Dermis blood vessel endothelial cell (primary cell): ENCODE data around the gene CDHR1. TPM values are rescaled to one million over a fixed set of nuclear protein-coding genes. Genes with fewer than 3 reads are reported as not detected.
"Not testable (repeated sequence)": the region's sequence is repeated elsewhere in the genome, so short reads cannot be mapped to it uniquely, and the experiment has no call there.

Experiments used
- DNase-seq: peaks from one replicate; pipeline ENCODE4 v3.0.0; 2010
- total RNA-seq: library from RNA; depleted of rRNA; stranded (reverse); fragments of >200 nt; gene quantifications from 2 replicates; pipeline ENCODE4 v1.2.3, GENCODE V29; 2014

The CDHR1 gene
- total RNA-seq, result 0.68 and 2.3 TPM in 2 replicates

DNA sequence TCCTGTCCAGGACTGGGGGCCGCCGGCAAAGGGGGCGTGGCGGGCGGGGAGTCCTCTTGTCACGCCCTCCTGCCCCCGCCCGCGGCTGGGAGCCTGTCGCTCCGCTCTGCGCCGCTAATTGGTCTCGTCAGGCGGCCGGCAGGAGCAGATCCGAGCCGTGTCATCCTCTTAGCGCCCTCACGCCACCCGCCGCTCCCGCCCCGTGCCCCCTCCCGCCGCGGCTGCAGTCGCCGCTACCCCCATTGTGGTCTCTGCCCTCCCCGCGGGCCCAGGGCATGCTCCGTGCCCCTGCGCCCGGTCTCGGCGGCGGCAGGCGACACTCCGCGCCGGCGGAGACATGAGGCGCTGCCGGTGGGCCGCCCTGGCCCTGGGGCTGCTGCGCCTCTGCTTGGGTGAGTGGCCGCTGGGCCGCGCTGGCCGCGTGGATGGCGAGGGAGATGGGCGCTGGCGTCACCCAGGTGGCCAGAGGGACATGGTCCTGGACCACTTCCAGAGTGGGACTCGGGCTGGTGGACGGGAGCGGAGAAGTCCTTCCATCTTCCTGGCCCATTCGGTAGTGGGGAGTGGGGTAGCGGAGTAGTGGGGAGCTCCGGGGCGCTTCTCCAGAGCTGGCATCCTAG, at the start of gene CDHR1:
CDHR1 (plus strand) TSS at position 114 of the 620 bp plus-strand sequence; CDS start at position 338, 224 bp downstream.
- DNase-seq, result peak; percentile 7

- DNase-seq, result no peak
Observed at GRCh38 chr10:84147347-84147746, 47.0 kb upstream of the CDHR1 start.

DNA sequence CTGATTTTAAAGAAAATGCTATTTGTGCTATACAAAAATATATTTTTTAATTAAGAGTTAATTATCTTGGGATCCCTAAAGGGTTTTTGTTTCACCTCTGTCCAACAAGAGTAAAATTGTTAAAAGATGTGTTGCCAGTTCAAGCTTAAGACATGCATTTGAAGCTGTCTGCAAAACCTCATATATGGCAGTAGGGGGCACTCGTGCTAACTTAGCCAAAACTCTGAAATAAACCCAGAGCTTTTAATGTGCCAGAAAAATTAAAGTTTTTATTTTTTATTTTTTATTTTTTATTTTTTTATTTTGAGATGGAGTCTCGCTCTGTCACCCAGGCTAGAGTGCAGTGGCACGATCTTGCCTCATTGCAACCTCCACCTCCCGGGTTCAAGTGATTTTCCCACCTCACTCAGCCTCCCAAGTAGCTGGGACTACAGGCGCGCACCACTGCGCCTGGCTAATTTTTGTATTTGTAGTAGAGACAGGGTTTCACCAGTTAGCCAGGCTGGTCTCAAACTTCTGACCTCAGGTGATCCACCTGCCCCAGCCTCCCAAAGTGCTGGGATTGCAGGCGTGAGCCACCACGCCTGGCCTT, 46.2 kb upstream of the CDHR1 start:
- peak; percentile 68 for DNase-seq

- no peak for DNase-seq
Observed at GRCh38 chr10:84149854-84150253, 44.5 kb upstream of the CDHR1 start.

DNA sequence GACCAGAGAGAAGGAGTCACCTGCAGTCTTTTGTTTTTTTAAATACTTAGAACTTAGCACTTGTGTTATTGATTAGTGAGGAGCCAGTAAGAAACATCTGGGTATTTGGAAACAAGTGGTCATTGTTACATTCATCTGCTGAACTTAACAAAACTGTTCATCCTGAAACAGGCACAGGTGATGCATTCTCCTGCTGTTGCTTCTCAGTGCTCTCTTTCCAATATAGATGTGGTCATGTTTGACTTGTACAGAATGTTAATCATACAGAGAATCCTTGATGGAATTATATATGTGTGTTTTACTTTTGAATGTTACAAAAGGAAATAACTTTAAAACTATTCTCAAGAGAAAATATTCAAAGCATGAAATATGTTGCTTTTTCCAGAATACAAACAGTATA, 41.6 kb upstream of the CDHR1 start:
- no peak for DNase-seq

- no peak for DNase-seq
Observed at GRCh38 chr10:84155521-84155920, 38.8 kb upstream of the CDHR1 start.

DNA sequence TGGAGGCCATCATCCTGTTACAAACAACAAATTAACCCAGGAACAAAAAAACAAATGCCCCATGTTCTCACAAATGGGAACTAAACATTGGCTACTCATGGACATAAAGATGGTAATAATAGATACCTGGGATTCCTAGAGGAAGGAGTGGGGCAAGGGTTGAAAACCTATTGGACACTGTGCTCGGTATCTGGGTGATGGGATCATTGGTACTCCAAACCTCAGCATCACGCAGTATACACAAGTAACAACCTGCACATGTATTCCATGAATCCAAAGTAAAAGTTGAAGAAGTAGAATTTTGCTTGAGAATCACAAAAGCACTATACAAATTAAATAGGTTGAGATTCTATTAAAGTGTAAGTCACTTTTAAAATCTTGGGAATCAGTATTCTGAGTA, 38.3 kb upstream of the CDHR1 start:
- no peak for DNase-seq

DNA sequence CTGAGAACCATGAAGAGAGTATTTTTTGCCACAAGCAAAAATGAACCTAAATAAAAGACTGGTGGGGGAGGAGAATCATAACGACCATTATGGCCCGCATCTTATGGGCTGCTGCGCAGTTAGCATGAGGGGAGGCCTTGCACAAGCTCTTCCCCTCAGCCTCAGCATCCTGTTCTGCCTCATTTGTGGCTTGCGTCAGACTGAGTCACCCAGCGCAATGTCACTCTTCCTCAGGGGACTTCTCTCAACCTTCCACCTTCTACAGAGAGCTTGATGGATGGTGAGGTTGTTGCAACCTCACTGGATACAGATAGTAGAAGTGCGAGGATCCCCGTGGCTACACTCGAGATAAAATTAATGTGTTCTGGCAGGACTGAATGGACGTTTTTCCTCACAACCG, 37.6 kb upstream of the CDHR1 start:
- no peak for DNase-seq

DNA sequence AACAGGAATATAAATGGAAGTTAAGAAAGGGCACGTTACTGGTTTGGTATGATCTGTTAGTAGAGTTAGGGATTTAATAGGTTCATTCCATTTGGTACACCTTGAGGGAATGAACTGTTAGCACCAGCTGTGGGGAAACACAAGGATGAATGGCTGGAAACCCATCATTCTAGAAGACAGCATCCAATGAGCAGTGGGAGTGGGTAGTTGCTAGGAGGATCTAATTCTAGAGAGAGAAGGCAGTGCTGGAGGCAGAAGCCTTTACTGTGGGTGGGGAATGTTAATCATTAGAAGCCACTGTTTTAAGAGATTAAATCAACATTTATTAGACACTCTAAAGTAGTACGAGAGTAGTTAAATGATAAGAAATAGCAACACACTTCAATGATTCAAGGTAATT, 36.3 kb upstream of the CDHR1 start:
- no peak for DNase-seq

- DNase-seq, result no peak
Observed at GRCh38 chr10:84158550-84158949, 35.8 kb upstream of the CDHR1 start.

GRCh38 chr10:84159076-84159685, 35.2 kb upstream of the CDHR1 start:
- DNase-seq, result no peak

- DNase-seq, result no peak
Observed at GRCh38 chr10:84160663-84161362, 33.5 kb upstream of the CDHR1 start.

- no peak for DNase-seq
Observed at GRCh38 chr10:84163996-84164395, 30.3 kb upstream of the CDHR1 start.

GRCh38 chr10:84164442-84164841, 29.9 kb upstream of the CDHR1 start:
- DNase-seq, result no peak

DNA sequence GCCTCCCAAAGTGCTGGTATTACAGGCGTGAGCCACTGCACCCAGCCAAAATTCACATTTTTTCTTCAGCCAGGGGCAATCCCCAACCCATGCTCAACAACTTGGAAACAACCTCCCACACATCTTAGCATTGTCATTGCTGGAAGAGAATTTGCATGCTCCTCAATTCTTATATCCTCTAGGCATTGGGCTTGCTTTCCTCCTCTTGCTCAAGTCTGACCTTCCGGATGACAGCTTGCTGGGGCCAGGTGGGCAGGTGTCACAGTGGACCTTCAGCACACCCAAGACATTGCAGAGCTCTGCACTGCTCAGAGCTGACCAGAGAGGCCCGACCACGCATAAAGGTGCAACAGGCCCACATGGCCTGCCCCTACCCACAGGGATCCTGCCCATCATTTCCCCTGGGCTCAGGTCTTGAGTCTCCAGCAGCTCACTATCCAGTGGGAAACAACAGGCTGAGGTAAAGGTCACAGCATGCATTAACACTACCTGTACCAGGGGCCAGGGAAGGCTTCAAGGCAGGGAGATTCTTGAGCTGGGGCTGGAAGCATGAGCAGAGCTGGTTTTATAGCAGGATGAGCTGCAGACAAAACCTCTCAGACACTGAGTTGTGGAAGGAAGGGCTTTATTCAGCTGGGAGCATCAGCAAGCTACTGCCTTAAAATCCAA, 27.6 kb upstream of the CDHR1 start:
- no peak for DNase-seq

GRCh38 chr10:84167289-84167653, 27.1 kb upstream of the CDHR1 start:
- not testable (repeated sequence) for DNase-seq

DNA sequence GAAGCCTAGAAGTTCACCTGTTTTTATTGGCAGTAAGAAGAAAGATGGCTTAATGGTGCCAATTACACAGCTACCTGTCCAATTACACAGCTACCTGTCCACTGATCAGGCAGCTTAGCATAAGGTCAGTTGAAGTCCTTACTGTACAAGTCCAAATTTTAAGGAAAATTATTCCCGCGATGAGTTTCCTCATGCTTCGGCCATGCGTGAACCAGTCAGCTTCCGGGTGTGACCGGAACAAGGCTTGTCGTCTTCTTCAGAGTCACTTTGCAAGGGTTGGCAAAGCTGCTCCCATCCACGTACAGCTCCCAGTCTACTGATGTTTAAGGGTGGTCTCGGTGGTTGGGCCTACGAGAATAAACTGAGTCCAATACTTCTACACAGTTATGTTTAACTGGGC, 26.0 kb upstream of the CDHR1 start:
- not testable (repeated sequence) for DNase-seq

DNA sequence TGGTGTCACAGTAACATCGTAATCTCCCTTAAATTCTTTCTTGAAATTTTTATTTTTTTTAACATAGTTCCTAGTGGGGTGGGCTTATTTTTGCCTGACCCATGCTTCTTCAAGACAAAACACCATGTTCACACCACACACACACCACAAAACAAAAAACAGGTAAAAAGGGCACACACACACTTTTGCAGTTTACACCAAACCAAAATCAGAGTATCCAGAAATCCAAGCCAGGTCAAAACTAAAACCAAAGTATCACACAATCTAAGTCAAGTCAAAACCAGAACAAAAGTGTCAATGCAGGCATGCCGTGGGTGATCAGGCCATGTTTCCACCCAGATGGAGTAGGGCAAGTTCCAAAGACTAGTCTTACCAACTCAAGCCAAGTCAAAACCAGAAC, 23.1 kb upstream of the CDHR1 start:
- not testable (repeated sequence) for DNase-seq

- DNase-seq, result not testable (repeated sequence)
Observed at GRCh38 chr10:84171700-84172466, 22.5 kb upstream of the CDHR1 start.

GRCh38 chr10:84172467-84173356, 21.6 kb upstream of the CDHR1 start:
- DNase-seq, result no peak

GRCh38 chr10:84173501-84173929, 20.8 kb upstream of the CDHR1 start, which contains the start of gene GPR15LG:
Gene GPR15LG (plus strand): TSS chr10:84173801. CDS start chr10:84173852, 51 bp downstream.
- no peak for DNase-seq
